ENCODE results near the gene RAPGEF5.

RAPGEF5 gene

DNA sequence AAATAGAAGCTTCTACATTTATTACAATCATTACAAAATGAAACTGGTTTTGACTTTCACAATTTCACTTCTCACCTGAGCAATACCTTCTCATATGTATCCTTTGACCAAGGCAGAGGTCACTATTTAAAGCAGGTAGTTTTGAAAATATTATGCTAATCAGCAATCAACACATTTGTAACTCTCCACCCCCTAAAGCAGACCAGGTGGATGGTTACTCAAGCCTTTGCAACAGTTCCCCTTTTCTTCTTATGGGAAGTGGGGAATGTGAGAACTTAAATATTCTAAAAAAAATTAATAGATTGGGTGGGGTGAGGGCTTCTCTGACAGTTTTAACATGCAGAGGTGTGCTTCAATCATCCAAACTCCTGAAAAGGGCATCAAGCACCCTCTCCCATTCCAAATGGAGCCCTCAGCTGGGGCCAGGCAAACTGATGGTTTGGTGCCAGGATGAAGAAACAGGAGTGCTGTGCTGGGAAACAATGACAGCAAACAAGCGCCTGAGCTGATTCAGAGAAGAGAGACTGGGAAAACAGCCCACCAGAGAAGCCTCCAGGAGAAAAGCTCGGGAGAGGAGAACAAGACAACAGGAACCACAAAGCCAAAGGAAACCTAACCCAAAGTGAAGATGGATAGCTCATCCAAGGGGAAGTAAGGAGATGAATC, 17.1 kb downstream of the RAPGEF5 start:
- Histone ChIP-seq H3K9me3 (no peaks in the 10 kb centered on the region), H3K4me1 (peaks cover 22% of the 10 kb centered on the region), H3K4me3 (ENCODE audit: low read depth, low read length) (no peak overlapping the region), H3K36me3 (peaks cover 37% of the 10 kb centered on the region), H3K27me3 (no peaks in the 10 kb centered on the region)
- TF ChIP-seq, protein P1, sequence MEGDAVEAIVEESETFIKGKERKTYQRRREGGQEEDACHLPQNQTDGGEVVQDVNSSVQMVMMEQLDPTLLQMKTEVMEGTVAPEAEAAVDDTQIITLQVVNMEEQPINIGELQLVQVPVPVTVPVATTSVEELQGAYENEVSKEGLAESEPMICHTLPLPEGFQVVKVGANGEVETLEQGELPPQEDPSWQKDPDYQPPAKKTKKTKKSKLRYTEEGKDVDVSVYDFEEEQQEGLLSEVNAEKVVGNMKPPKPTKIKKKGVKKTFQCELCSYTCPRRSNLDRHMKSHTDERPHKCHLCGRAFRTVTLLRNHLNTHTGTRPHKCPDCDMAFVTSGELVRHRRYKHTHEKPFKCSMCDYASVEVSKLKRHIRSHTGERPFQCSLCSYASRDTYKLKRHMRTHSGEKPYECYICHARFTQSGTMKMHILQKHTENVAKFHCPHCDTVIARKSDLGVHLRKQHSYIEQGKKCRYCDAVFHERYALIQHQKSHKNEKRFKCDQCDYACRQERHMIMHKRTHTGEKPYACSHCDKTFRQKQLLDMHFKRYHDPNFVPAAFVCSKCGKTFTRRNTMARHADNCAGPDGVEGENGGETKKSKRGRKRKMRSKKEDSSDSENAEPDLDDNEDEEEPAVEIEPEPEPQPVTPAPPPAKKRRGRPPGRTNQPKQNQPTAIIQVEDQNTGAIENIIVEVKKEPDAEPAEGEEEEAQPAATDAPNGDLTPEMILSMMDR (IDR thresholded peaks at IDR 0.05; ENCODE audit: low read depth, low read length): no peak
- no peak for DNase-seq

DNA sequence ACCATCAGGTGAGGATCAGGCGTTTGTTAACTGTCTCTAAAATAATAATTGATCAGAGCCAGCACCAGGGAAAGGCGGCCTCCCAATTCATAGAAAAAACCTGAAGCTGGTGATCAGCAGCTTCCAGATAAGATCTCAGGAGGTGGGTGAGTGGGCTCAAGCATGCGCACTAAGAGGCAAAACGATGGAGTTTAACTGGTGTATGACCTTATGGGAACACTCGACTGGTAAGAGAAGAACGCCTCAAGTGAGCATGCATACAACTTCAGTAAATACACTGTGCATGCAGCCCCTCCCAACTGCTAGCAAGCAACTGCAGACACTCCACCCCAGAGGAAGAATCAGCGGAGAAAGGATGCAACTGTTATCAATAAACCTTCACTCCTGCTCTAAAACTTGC, 18.1 kb downstream of the RAPGEF5 start:
- H3K4me3 ChIP-seq (ENCODE audit: low read depth, low read length): no peak overlapping the region
- peaks cover 32% of the 10 kb centered on the region for H3K4me1 ChIP-seq
- no peaks in the 10 kb centered on the region for H3K27me3 ChIP-seq
- H3K9me3 ChIP-seq: no peaks in the 10 kb centered on the region
- DNase-seq: no peak
- TF ChIP-seq, protein P1 (IDR thresholded peaks at IDR 0.05; ENCODE audit: low read depth, low read length): no peak
- H3K36me3 ChIP-seq: peaks cover 37% of the 10 kb centered on the region

DNA sequence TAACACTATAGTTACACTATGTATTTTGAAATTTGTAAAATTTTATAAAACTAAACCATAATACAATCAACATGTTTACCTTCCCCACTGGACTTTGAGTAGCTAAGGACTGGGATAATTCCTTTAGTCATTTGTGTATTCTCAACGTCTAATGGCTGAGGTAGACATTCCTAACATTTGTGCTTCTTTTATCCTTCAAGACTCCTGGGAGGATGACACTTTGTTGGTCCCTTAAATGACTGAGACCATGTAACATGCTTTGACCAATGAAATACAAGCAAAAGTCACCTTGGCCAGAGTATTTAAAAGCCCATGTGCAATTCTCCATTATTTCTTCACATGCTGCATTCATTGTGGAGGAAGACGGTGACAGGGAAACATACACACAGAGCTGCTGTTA, 18.5 kb downstream of the RAPGEF5 start:
- no peak for DNase-seq
- Histone ChIP-seq H3K4me1 (peaks cover 36% of the 10 kb centered on the region), H3K36me3 (peaks cover 37% of the 10 kb centered on the region), H3K27me3 (no peaks in the 10 kb centered on the region), H3K4me3 (ENCODE audit: low read depth, low read length) (no peak overlapping the region), H3K9me3 (no peaks in the 10 kb centered on the region)
- TF ChIP-seq, protein P1 (IDR thresholded peaks at IDR 0.05; ENCODE audit: low read depth, low read length): no peak

DNA sequence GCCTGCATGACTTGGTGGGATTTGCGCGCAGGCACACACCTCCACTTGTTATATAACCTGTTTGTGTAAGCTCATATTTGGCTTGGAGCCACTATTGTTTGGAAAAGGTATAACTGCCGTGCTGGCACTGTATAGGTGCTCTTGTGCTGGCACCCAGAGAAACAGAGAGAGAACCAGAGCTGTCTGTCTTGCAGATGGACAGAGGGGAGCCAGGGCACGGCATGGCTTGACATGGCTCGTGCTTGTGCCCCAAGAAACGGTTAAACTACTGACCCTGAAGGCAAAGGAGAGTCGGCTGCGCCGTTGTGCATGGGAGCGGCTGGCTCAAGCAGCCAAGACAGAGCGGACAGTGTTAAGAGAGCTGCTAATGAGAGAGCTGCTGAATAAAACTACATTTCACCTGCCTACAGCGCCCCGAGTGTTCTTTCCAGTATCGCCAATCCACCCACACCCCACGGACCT, 23.2 kb downstream of the RAPGEF5 start:
- H3K4me3 ChIP-seq (ENCODE audit: low read depth, low read length): no peak overlapping the region
- H3K36me3 ChIP-seq: peaks cover 14% of the 10 kb centered on the region
- H3K4me1 ChIP-seq: peaks cover 42% of the 10 kb centered on the region
- no peaks in the 10 kb centered on the region for H3K9me3 ChIP-seq
- TF ChIP-seq, protein P1 (IDR thresholded peaks at IDR 0.05; ENCODE audit: low read depth, low read length): no peak
- no peaks in the 10 kb centered on the region for H3K27me3 ChIP-seq
- no peak for DNase-seq

DNA sequence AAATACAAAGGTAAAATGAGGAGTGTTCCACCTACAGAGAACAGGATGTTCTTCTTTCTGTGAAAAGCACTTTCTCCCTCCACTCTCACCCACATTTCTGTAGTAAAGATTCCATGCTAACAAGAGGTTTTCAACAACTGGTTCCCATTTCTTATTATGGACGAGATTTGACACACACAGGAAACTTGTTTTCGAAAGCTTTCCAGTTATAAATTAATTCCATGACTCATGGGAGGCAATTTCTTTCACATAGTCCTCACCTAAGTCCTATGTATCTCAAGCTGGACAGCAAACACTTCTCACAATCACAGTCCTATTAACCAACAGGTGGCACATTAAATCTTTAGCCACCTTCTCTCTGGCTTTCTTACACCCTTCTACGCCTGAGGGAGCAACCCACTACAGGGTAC, 24.5 kb downstream of the RAPGEF5 start:
- TF ChIP-seq, protein P1 (IDR thresholded peaks at IDR 0.05; ENCODE audit: low read depth, low read length): no peak
- no peaks in the 10 kb centered on the region for H3K27me3 ChIP-seq
- no peak overlapping the region for H3K4me3 ChIP-seq (ENCODE audit: low read depth, low read length)
- H3K9me3 ChIP-seq: no peaks in the 10 kb centered on the region
- H3K36me3 ChIP-seq: peaks cover 4% of the 10 kb centered on the region
- peaks cover 47% of the 10 kb centered on the region for H3K4me1 ChIP-seq
- DNase-seq: no peak

DNA sequence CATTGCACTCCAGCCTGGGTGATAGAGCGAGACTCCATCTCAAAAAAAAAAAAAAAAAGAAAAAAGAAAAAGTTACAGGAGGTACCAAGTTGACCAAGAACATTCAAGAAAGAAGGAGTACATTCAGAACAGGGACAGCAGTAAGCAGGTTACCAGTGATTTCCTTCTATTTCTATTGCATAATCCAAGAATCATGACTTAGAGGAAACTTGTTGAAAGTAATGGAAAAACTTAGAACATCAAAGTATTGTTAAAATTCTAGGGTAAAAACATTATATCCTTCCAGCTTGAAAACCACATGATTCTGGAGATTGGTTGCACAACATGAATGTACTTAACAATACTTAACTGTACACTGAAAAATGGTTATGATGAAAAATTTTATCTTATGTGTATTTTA, 25.2 kb downstream of the RAPGEF5 start:
- Histone ChIP-seq H3K9me3 (no peaks in the 10 kb centered on the region), H3K4me3 (ENCODE audit: low read depth, low read length) (no peak overlapping the region), H3K27me3 (no peaks in the 10 kb centered on the region), H3K36me3 (peaks cover 4% of the 10 kb centered on the region), H3K4me1 (peaks cover 43% of the 10 kb centered on the region)
- TF ChIP-seq, protein P1 (IDR thresholded peaks at IDR 0.05; ENCODE audit: low read depth, low read length): no peak
- no peak for DNase-seq
